NB4 (cell line): ENCODE data around the gene REEP6.
A peak's percentile ranks its signal among the peaks of the same experiment; 100 is the strongest.

ENCODE experiments used
- CTCF ChIP-seq: IDR thresholded peaks from one replicate; pipeline ENCODE4 v1.5.1; 2012; ENCODE audit warnings: low read depth, low read length
- MYC ChIP-seq: IDR thresholded peaks from 2 replicates; pipeline ENCODE4 v1.6.1; 2011; ENCODE audit warnings: low read depth, low read length
- POLR2A ChIP-seq: IDR thresholded peaks from 2 replicates; pipeline ENCODE4 v1.6.1; 2011; ENCODE audit warnings: mild to moderate bottlenecking; ENCODE audit not compliant: insufficient read length; ENCODE audit errors: extremely low read depth

GRCh38 chr19:1478934-1479707, 11.9 kb upstream of the REEP6 start, which contains the start of gene C19orf25:
- TF ChIP-seq CTCF = no peak
- peak; percentile 49 for TF ChIP-seq POLR2A
- peak; percentile 50 for TF ChIP-seq MYC
